ENCODE measurements around the gene SREBF2. TPM values are rescaled to one million over a fixed set of nuclear protein-coding genes. Genes with fewer than 3 reads are reported as not detected.

The SREBF2 gene
- total RNA-seq (100 to 1,000 TPM in 1 of 5 donors, 10 to 100 TPM in 4; 41.3 to 159 (median 91.7) TPM), polyA plus RNA-seq (10 to 100 TPM; 12.2 to 48.7 (median 29.8) TPM)
- long read RNA-seq, donor 1, partial matches to known transcripts = 23 of 23 reads
- long read RNA-seq, donor 1, other reads (novel, unspliced or antisense) = 0 of 23 reads
- long read RNA-seq, donor 2, full-length matches to known transcripts = 7 of 26 reads
- long read RNA-seq, donor 2, partial matches to known transcripts = 19 of 26 reads
- long read RNA-seq, donor 2, other reads (novel, unspliced or antisense) = 0 of 26 reads
- long read RNA-seq, donor 3, full-length matches to known transcripts = 3 of 25 reads
- long read RNA-seq, donor 3, partial matches to known transcripts = 22 of 25 reads
- long read RNA-seq, donor 3, other reads (novel, unspliced or antisense) = 0 of 25 reads
- long read RNA-seq, donor 4 = 0 reads
- long read RNA-seq, donor 5, full-length matches to known transcripts = 6 of 49 reads
- long read RNA-seq, donor 5, partial matches to known transcripts = 43 of 49 reads
- long read RNA-seq, donor 5, other reads (novel, unspliced or antisense) = 0 of 49 reads
- long read RNA-seq, donor 6, full-length matches to known transcripts = 16 of 99 reads
- long read RNA-seq, donor 6, partial matches to known transcripts = 83 of 99 reads
- long read RNA-seq, donor 6, other reads (novel, unspliced or antisense) = 0 of 99 reads
- long read RNA-seq, donor 7, full-length matches to known transcripts = 11 of 64 reads
- long read RNA-seq, donor 7, partial matches to known transcripts = 53 of 64 reads
- long read RNA-seq, donor 7, other reads (novel, unspliced or antisense) = 0 of 64 reads
- long read RNA-seq, donor 8, full-length matches to known transcripts = 2 of 36 reads
- long read RNA-seq, donor 8, partial matches to known transcripts = 34 of 36 reads
- long read RNA-seq, donor 8, other reads (novel, unspliced or antisense) = 0 of 36 reads
- long read RNA-seq, donor 9, full-length matches to known transcripts = 6 of 76 reads
- long read RNA-seq, donor 9, partial matches to known transcripts = 70 of 76 reads
- long read RNA-seq, donor 9, other reads (novel, unspliced or antisense) = 0 of 76 reads
- long read RNA-seq, donor 10, partial matches to known transcripts = 11 of 11 reads
- long read RNA-seq, donor 10, other reads (novel, unspliced or antisense) = 0 of 11 reads

DNA sequence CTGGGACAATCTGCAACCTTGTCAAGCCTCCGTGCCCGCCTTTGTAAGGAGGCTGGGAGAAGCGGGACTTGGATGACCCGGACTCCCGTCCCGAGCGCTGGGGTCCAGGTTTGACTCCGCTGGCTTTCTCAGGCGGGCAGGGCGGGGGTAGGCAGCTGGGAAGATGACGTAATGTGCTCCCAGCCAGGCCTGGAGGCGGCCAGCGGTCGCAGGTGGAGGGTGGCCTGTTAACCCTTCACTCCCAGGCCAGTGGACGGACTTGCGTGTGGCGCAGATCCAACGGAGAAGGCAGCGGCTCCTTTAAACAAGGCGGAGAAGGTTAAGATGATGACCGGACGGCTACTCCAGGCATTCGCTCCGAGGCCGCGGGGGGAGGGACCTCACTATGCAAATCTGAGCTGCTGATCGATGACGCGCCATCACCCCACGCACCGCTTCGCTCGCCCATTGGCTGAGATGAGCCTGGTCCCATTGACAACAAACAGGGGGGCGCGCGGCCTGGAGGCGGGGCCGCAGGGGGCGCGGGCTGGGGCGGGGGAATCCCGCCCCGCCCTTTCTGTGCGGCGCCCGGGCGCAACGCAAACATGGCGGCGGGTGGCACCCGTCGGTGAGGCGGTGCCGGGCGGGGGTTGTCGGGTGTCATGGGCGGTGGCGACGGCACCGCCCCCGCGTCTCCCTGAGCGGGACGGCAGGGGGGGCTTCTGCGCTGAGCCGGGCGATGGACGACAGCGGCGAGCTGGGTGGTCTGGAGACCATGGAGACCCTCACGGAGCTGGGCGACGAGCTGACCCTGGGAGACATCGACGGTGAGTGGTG lies at the start of gene SREBF2:
Gene SREBF2, plus strand, starts transcription at position 553 of the 816 bp plus-strand sequence. Its CDS starts 166 bp downstream, at position 719.
- H3K9me3 ChIP-seq = no peaks in the 10 kb centered on the region
- 0 to 1% (median 0%) methylated on average over 38 to 75 of the region's 75 CpGs for WGBS, 5 donors
- intact Hi-C loops (cut with DNase I; ENCODE audit: low total_unique reads) = no loop called here
- no peaks in the 10 kb centered on the region for H3K27me3 ChIP-seq
- DNase-seq = peak; percentile 100
- peak within 1 kb of the TSS; percentile 96 to 98 (median 98) for H3K27ac ChIP-seq
- peak within 1 kb of the TSS; percentile 86 to 97 (median 92) for H3K4me3 ChIP-seq
- TF ChIP-seq, protein P1, sequence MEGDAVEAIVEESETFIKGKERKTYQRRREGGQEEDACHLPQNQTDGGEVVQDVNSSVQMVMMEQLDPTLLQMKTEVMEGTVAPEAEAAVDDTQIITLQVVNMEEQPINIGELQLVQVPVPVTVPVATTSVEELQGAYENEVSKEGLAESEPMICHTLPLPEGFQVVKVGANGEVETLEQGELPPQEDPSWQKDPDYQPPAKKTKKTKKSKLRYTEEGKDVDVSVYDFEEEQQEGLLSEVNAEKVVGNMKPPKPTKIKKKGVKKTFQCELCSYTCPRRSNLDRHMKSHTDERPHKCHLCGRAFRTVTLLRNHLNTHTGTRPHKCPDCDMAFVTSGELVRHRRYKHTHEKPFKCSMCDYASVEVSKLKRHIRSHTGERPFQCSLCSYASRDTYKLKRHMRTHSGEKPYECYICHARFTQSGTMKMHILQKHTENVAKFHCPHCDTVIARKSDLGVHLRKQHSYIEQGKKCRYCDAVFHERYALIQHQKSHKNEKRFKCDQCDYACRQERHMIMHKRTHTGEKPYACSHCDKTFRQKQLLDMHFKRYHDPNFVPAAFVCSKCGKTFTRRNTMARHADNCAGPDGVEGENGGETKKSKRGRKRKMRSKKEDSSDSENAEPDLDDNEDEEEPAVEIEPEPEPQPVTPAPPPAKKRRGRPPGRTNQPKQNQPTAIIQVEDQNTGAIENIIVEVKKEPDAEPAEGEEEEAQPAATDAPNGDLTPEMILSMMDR (IDR thresholded peaks at IDR 0.05) = peak in 1 of 7 experiments; percentile 14
- TF ChIP-seq POLR2A (IDR thresholded peaks at IDR 0.05) = peak in 2 of 4 donors; percentile 38 to 39
- TF ChIP-seq EP300 (IDR thresholded peaks at IDR 0.05) = peak; percentile 27
- TF ChIP-seq POLR2AphosphoS5 (IDR thresholded peaks at IDR 0.05) = peak; percentile 29 to 95 (median 80)
- H3K4me1 ChIP-seq = peaks cover 19 to 47% (median 35%) of the 10 kb centered on the region in 4 donors
- H3K36me3 ChIP-seq = peaks cover 5 to 15% (median 9%) of the 10 kb centered on the region in 4 donors

DNA sequence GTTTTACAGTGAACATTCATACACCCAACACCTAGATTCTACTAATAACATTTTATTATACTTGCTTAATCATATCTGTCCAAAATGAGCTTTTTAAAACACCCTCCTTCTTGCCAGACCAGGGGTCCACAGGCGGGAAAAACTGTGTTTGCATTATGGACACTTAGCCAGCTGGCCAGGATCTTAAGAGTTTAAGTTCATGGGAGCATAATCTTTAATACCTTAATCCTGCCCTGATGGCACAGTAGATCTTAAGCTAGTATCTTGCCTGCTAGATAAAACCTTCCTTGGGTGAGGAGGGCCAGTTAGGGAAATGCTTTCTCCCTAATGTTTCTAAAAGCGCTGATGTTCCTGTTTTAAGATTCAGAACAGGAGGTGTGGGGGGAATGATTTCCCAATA lies 45.6 kb upstream of the SREBF2 start:
- intact Hi-C loops (cut with DNase I; ENCODE audit: low total_unique reads) = no loop called here
- H3K36me3 ChIP-seq = no peaks in the 10 kb centered on the region
- TF ChIP-seq EP300 (IDR thresholded peaks at IDR 0.05) (no peak), POLR2A (IDR thresholded peaks at IDR 0.05) (no peak), POLR2AphosphoS5 (IDR thresholded peaks at IDR 0.05) (no peak)
- TF ChIP-seq, protein P1 (IDR thresholded peaks at IDR 0.05) = no peak
- DNase-seq = no peak
- no peaks in the 10 kb centered on the region for H3K9me3 ChIP-seq
- H3K4me1 ChIP-seq = no peaks in the 10 kb centered on the region
- H3K4me3 ChIP-seq = no peak overlapping the region
- 69 to 80% (median 77%) methylated on average over 2 of the region's 2 CpGs for WGBS, 5 donors
- no peaks in the 10 kb centered on the region for H3K27me3 ChIP-seq
- H3K27ac ChIP-seq = no peak overlapping the region

DNA sequence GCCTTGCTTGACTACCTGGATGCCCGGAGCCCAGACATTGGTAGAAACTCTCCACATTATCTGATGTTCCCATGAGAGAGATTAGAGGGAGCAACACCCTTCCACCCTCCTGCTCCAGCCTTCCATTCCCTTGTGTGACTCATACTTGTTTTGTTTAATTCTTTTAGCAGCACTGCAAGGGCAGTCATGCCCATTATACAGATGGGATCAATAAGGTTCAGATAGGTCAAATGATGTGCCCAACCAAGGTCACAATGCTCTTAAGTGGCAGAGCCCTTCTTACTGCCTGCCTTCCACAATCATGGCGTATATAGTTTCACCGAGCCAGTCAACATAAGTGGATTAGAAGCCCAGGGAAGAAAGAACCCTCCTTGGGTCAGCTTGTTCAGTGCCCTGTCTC lies 39.0 kb upstream of the SREBF2 start:
- TF ChIP-seq POLR2A (IDR thresholded peaks at IDR 0.05) (no peak), POLR2AphosphoS5 (IDR thresholded peaks at IDR 0.05) (no peak), EP300 (IDR thresholded peaks at IDR 0.05) (no peak)
- TF ChIP-seq, protein P1 (IDR thresholded peaks at IDR 0.05) = no peak
- 86 to 95% (median 90%) methylated on average over 3 of the region's 3 CpGs for WGBS, 5 donors
- no peaks in the 10 kb centered on the region for H3K27me3 ChIP-seq
- no peaks in the 10 kb centered on the region for H3K9me3 ChIP-seq
- intact Hi-C loops (cut with DNase I; ENCODE audit: low total_unique reads) = no loop called here
- H3K4me1 ChIP-seq = no peaks in the 10 kb centered on the region
- no peak for DNase-seq
- H3K36me3 ChIP-seq = no peaks in the 10 kb centered on the region
- H3K4me3 ChIP-seq = no peak overlapping the region
- no peak overlapping the region for H3K27ac ChIP-seq
